Measurements from ENCODE around the gene RPL10.

Gene RPL10

DNA sequence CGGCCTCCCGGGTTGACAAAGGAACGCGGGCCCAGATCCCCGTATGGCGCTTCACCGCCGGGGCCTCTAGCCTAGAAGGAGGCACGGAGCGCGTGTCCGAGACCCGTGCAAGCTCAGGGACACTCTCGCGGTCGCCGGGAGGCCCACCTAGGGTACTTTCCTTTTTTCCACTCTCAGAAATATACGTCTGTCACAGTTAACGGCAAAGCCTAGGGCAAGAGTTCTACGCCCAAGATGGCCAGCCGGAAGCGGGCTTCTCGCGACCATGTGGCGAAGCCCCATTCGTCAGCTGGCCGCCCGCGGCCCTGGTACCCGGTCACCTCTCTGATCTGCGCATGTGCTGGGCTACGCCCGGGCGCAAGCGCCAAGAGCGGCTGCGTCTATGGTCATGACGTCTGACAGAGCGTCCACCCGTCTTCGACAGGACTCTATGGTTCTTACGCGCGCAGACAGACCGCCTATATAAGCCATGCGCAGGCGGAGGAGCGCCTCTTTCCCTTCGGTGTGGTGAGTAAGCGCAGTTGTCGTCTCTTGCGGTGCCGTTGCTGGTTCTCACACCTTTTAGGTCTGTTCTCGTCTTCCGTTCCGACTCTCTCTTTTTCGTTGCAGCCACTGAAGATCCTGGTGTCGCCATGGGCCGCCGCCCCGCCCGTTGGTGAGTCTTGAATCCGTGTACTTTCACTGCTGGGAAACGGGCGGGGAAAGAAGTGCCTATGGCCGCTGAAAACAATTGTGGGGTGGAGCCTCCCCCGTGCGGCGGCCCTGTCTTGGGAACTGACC, at the start of gene RPL10:
Gene RPL10, plus strand, starts transcription at position 490 of the 780 bp plus-strand sequence. Its CDS starts 143 bp downstream, at position 633.
- DNase-seq (ENCODE audit: extremely low read depth in 1 of 2, low read depth in 1 of 2) = peak; percentile 69 to 72

DNA sequence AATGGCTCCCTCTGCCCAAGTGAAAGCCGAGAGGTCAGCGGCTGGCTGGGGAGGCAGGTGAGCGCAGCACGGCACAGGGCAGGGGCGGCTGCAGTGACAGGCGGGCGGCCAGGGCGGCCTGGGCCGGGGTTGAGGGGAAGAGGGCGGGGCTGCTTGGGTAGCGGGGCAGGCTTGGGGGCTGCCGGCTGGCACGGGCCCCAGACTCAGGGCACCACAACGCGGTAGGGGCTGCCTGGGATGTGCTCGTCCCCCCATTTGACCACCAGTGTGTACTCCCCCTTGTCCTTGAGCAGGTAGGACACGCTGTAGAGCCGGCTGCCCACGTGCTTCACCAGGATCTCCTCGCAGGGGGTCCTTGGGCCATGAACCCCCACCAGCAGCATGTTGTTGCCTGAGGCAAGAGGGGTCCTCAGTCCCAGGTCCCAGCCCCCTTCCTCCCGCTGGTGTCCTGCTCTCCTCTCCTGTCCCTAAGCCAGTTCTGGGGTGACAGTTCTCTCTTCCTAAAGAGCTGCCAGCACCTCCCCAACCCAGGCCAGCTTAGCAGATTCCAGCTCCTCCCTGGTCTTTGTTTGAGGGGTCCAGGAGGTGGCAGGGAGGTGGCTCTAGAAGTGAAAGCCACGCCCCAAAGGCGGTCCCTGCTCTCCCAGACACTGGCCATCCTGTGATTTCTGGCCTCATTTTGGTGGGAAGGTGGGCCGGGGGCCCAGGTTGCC, 49.4 kb upstream of the RPL10 start:
- no peak for DNase-seq (ENCODE audit: extremely low read depth in 1 of 2, low read depth in 1 of 2)

DNA sequence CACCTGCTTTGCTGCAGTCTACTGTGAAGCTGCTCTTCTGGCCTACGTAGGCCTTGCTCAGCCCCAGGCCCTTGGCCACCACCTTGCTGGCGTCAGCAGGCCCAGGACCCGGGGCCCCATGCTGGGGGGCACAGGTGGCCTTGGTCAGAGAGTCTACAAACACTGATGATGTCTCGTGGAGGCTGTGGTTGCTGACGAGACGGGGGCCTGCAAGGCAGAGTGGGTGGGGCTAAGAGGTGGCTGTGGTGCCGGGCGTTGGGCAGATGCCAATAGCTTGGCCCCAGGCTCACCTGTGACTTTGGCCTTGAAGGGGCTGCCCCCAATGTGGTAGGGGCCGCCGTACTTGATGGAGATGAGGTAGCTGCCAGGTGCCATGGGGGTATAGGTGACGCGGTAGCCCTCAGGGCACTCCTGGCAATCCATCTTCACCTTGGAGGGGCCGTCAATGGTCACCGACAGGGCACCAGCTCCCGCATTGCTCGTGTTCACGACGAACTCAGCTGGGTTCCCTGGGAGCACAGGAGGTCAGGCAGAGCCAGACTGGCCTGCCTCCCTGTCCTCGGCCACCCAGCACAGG, 48.7 kb upstream of the RPL10 start:
- DNase-seq (ENCODE audit: extremely low read depth in 1 of 2, low read depth in 1 of 2) = no peak

DNA sequence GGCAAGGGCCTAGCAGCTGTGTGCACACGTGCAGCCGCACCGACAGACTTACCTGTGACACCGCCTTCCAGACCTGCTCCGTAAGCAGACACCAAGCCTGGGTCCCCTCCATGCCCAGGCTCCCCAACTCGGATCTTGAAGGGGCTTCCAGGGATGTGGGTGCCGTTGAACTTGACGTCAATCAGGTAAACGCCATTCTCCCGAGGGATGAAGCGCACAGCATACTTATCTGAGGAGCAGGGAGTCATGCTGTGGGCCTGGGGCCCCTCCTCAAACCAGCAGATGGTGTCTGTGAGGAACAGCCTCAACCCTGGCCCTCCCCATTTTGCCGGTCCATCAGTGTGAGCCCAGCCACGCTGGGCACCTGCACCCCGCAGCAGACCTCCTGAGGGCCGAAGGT, 48.2 kb upstream of the RPL10 start:
- no peak for DNase-seq (ENCODE audit: extremely low read depth in 1 of 2, low read depth in 1 of 2)

DNA sequence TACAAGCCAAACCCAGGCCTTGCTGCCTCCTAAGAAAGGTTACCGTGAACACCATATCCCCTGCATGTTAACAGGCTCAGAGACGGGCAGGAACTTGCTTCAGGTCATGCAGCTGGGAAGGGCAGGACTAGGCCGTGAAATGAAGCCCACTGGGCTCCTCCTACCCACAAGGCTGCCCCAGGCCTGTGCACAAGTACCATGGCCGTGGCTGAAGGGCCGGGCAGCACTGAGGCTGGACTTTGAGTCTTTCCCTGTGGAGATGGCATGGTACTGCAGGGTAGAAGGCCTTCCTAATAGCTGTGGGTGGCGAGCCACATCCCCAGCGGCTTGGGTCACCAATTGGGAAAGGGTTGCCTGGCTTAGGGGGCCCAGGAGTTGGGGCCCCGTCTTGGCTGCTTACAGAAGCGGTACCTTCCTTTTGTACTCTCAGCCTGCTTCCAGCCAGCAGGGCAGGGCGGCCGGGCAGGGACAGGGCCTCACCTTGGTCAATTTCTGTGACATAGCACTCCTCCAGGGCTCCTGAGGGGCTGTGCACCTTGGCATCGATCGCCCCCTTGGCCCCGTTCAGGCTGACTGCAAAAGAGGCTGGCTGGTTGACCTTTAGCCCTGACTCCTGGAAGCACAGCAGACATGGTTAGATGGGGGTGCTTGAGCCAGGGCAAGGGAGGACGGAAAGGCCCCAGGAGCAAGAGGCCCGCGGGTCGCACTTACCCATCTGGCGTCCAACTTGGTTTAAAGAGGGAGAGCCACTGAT, 47.6 kb upstream of the RPL10 start:
- DNase-seq (ENCODE audit: extremely low read depth in 1 of 2, low read depth in 1 of 2) = no peak

DNA sequence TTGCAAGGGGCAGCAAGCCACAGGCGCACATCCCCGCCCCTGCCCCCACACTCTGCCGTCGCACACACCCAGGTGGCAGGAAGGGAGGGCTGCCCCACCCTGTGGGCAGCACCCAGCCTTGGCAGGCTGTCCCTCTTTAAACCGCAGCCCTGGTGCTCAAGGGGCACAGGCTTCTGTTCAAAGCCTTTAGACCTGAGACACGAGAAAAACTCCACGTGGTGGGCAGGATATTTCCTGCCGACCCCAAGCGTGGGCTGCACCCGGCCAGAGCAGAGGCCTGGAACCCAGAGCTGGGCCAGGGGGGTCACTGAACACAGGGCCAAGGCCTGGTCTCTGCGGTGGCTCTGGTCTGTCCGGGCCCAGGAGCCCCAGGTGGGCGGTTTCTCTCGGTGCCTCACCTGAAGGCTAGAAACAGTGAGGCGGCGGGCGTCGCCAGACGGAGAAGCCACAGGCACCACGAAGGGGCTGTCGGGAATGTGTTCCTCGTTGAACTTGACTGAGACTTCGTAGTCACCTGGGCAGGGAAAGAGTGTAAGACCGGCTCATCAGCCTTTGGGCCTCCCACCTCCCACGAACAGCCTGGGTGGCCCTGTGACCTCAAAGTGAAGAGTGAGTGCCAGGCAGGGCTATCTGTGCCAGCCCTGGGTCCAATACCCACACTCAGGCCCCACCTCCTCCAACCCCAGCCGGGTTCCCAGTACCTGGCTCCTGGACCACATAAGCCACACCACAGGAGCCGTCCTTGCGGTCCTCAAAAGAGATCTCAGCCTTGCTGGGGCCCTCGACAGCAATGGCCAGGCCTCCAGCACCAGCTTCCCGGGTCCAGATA, 46.8 kb upstream of the RPL10 start:
- no peak for DNase-seq (ENCODE audit: extremely low read depth in 1 of 2, low read depth in 1 of 2)

DNA sequence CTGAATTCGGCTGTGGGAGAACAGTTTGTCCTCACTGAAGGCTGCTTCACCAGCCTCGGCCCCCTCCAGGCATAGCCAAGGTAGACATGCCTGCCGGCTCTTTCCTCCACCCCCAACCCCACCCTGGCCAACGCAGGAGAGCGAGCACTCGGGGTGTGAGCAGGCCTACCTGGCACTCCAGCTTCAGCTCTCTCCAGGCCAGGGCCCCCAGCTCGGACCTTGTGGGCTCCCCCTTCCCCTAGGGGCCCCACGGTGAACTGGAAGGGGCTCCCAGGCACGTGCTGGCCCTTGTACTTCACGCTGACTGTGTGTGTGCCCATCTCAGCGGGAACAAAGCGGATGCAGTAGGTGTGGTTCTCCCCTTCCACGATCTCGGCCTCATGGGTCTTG, 46.2 kb upstream of the RPL10 start:
- no peak for DNase-seq (ENCODE audit: extremely low read depth in 1 of 2, low read depth in 1 of 2)

DNA sequence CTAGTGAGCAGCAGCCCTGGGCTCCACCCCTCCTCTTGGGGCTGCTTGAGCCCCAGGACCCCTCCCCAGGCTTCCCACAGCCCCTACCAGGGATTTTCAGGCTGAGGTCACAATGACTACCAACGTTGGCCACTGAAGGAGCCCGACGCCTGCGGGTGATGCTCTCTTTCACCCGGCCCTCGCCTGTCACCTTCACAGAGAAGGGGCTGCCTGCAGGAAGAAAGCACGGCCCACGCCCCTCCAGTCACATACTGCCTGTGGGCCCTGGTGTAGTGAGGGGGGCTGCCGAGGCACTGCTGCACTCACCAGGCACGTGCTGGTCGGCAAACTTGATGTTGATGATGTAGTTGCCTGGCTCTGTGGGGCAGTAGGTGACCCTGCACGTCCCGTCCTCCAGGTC, 45.7 kb upstream of the RPL10 start:
- DNase-seq (ENCODE audit: extremely low read depth in 1 of 2, low read depth in 1 of 2) = no peak

DNA sequence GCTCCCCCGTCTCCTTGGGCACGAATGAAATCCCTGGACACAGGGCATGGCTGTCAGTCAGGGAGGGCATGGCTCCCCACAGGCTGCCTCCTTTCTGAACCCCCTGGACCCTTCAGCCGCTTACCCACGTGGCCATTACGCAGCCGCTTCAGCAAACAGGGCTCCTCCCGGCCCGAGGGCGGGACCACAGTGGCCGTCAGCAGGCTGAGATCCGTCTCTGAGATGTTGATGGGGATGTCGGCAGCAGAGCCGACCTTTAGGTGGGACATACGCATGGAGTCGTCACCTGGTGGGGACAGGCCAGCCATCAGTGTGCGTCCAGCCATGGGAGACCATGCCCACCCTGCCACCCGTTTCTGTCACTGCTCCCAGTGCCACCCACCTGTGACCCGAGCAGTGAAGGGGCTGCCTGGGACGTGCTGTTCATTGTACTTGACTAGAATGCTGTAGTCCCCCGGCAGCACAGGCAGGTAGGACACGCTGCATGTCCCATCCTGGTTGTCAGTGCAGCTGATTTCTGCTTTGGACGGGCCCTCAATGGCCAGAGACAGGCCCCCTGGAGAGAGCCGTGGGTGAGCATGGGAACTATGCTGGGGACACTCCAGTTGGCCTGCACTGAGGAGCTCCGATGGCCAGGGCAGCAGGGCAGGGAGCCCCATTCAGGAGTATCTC, 44.9 kb upstream of the RPL10 start:
- no peak for DNase-seq (ENCODE audit: extremely low read depth in 1 of 2, low read depth in 1 of 2)

DNA sequence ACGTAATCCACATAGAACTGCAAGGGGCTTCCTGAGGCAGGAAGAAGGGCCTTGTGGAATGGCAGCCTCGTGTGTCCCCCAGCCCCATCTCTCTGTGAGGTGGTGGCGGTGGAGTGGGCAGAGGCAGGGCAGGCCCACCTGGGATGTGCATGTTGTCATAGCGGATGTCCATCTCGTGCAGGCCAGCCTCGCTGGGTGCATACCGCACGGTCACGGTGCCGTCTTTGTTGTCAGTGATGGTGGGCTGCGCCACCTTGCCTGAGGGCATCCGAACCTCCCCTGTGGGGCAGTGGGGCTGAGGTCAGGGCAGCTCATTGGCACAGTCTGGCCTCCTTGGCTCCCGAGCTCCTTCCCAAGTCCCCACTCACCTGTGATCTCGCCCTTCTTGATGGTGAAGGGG, 44.2 kb upstream of the RPL10 start:
- DNase-seq (ENCODE audit: extremely low read depth in 1 of 2, low read depth in 1 of 2) = no peak

DNA sequence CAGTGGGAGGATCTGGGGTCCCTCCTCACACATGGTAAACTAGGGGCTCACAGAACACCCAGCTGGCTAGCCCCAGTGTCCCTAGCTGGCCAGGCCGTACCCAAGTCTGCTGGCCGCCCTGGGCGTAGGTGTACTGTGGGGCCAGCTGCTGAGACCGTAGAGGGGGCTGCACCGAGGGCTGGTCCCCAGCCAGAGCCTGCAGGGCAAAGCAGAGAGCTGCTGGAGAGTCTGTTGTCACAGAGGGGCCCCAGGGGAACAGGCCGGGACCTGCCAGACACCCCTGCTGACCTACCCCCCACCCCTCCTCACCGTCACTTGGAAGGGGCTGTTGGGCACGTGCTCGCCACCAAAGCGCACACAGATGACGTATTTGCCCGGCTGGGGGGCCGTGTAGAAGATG, 43.7 kb upstream of the RPL10 start:
- no peak for DNase-seq (ENCODE audit: extremely low read depth in 1 of 2, low read depth in 1 of 2)

DNA sequence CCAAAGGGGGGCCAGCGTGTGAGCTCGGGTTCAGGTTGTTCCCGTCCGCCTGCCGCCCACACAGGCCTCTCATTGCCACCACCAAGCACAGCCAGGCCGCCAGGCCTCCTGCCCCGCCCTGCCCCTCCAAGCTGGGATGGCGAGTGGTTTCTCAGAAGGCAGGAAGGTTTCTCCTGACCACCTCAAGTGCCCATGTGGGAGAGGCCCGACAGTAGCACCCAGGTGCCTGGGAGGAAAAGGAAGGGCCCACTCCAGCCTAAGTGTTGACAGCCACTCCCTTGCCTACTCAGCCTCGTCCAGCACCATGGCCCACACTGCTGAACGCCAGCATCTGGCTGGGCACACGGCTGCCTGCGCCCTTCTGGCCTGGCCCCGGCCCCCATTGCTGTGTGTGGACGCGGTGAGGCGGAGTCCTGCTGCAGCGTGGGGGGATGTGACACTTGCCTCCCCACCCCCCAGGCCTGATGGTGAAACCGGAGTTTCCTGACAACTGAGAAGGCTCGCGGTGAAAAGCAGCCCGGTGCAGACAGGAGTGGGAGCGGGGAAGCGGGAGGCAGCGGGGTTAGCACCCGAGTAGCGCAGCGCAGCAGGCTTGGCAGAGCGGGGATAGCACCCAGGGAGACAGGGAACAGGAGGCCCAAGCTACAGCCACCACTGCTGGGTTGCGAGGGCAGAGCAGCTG, 42.9 kb upstream of the RPL10 start:
- no peak for DNase-seq (ENCODE audit: extremely low read depth in 1 of 2, low read depth in 1 of 2)

DNA sequence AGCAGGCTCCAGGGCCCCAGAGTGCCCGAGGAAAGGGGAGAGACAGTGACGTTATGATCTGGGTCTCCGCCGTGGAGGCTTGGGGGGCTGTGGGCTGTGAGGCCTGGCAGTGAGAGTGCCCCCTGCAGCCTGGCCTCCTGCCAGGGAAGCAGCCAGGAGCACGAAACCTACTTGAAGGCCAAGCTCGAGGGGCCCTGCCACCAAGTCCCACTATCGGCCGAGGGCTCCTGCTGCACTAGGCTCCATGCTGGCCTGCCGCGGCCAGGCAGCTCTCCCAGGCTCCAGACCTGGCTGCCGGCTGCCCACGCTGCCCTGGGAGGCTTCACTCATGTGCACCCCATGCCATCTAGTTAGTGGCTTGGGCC, 42.4 kb upstream of the RPL10 start:
- DNase-seq (ENCODE audit: extremely low read depth in 1 of 2, low read depth in 1 of 2) = no peak

DNA sequence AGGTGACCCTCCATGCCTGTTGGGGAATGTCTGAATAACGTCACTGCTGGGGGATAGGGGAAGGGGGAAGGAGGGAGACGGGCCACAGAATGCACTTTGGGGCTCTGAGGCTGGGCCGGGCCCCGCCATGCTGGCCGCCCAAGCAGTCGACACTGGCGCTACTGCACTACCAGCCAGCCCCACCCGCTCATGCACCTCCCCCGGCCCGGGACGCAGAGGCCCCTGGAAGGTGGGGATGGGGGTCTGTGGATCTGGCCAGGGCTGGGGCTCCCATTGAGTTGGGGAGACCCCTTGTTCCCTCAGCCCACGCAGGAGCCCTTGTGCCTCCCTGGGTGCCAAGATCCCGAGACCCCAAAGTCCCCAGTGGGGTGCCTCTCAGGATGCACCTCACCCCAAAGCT, 41.6 kb upstream of the RPL10 start:
- no peak for DNase-seq (ENCODE audit: extremely low read depth in 1 of 2, low read depth in 1 of 2)

DNA sequence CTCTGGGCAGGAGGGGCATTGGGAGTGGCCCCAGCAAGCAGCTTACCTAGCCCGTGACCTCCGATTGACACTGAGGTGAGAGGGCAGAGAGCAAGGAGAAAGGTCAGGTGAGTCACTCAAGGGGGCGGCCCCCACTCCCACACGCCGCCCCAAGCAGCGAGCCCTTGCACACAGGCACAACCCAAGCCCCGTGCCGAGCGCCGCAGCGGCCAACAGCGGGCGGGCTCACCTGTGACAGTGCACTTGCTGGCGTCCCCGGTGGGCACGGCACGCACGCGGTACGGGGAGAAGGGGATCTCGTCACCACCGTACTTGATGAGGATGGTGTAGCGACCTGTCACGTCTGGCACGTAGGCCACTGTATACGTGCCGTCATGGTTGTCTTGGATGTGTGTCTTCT, 41.0 kb upstream of the RPL10 start:
- no peak for DNase-seq (ENCODE audit: extremely low read depth in 1 of 2, low read depth in 1 of 2)

DNA sequence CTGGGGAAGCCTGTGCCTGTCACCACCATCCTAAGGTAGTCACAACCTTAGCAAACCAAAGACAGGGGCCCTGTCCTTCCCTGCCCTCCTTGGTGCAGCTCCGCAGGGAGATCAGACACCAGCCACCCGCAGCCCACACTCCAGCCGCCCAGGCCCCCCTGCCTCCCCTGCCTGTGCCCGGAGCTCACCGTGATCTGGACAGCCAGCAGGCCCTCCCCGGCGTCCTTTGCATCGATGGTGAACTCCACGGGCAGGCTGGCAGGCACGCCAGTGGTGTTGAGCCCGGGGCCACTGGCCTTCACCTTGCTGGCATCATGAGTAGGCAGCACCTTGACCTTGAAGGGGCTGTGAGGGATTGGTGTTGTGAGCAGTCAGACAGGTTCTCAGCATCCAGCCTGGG, 40.2 kb upstream of the RPL10 start:
- no peak for DNase-seq (ENCODE audit: extremely low read depth in 1 of 2, low read depth in 1 of 2)

DNA sequence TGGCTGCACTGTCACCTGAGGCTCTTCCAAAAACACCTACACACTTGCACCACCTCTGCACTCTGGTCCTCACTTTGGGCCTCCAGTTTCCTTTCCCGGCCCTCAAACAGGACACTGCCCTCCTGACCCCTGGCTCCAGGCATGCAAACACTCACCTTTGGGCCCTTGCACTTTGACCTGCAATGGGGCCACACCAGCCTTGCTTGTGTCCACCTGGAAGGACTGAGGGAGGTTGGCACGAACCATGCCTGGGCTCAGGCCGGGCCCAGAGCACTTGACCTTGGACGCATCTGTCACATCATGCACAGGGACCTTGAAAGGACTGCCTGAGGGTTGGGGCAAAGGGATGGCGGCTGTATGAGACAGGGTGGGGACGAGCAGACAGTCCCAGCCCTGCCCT, 39.3 kb upstream of the RPL10 start:
- no peak for DNase-seq (ENCODE audit: extremely low read depth in 1 of 2, low read depth in 1 of 2)

DNA sequence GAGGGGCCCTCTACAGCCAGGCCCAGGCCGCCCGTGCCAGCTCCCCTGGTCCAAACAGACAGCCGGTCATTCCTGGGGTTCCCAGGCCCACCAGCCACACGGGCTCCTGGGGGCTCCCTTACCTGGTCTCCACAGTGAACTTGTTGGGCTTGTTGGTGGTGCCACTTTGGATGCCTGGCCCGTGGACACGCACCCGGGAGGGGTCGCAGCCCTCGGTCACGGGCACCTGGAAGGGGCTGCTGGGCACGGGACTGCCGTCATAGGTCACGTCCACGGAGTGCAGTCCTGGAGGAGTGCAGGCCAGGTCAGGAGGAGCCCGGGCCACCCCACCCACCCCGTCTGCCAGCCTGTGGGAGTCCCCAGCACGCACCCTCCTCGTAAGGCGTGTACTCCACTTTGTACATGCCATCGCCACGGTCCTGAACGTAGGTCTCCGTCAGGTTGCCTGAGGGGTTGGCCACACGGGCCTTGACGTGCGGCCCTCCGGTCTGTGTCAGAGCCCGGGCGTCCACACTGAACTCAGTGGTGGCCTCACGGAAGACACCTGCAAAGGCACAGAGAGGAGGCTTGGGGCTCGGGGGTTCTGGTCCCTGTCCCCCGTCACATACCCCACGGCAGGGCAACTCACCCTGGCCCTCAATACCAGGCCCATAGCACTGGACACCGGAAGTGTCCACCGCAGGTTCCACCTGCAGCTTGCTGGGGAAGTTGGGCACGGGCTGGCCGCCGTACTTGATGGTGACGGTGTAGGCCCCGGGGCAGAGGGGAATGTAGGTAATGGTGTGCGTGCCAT, 38.6 kb upstream of the RPL10 start:
- no peak for DNase-seq (ENCODE audit: extremely low read depth in 1 of 2, low read depth in 1 of 2)
